Measurements from ENCODE around the gene AGBL4.

Gene AGBL4

DNA sequence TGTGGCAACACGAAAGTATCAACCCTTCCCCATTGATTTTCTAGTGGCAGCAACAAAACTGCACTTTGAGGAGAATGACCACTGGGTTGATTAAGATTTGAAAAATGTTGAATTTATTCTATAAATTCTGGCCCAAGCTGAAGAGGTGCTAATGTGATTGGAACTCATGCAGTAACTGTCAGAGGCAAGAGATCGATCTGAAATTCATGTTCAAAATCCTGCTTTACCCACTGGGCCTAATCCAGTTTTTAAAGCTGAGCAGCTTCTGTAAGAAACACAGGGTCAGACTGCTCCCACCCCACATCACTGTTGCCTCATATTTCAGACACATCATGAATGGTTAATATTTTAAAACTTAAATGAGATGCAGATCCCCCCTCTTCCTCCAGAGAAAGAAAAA lies 629.6 kb downstream of the AGBL4 start:
- TF ChIP-seq POLR2A (IDR thresholded peaks at IDR 0.05; ENCODE audit: low read depth, low read length) (no peak), POLR2AphosphoS5 (IDR thresholded peaks at IDR 0.05; ENCODE audit: low read depth, low read length) (no peak), SPI1 (IDR thresholded peaks at IDR 0.05; ENCODE audit: low read depth, low read length) (no peak), TAF1 (IDR thresholded peaks at IDR 0.05; ENCODE audit: low read depth, low read length) (no peak), POU2F2 (IDR thresholded peaks at IDR 0.05; ENCODE audit: low read depth, low read length) (no peak), PAX5 (IDR thresholded peaks at IDR 0.05; ENCODE audit: insufficient read depth, low read length, severe bottlenecking) (no peak)
- FAIRE-seq (no peak), DNase-seq (ENCODE audit: insufficient read length, low spot score) (no peak)

DNA sequence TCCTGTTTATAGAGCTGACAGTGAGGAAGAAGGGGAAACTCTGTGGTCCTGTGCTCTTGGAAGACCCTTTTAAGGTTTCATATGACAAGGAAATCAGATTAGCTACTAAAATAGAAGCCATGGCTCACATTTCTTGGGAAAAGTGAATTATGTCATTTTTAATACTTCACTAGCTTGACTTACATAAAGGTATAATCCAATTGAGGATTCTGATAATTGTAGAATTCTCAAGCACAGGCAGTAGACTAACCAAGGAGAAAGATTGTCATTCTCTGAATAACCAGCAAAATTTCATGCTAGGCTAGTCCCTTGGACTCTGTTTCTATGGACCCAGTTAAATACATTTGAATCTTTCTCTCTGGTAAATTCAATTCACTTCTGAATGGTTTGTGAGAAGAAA lies 634.1 kb downstream of the AGBL4 start:
- no peak for FAIRE-seq
- TF ChIP-seq POU2F2 (IDR thresholded peaks at IDR 0.05; ENCODE audit: low read depth, low read length) (no peak), TAF1 (IDR thresholded peaks at IDR 0.05; ENCODE audit: low read depth, low read length) (no peak), PAX5 (IDR thresholded peaks at IDR 0.05; ENCODE audit: insufficient read depth, low read length, severe bottlenecking) (no peak), POLR2A (IDR thresholded peaks at IDR 0.05; ENCODE audit: low read depth, low read length) (no peak), POLR2AphosphoS5 (IDR thresholded peaks at IDR 0.05; ENCODE audit: low read depth, low read length) (no peak), SPI1 (IDR thresholded peaks at IDR 0.05; ENCODE audit: low read depth, low read length) (no peak)
- no peak for DNase-seq (ENCODE audit: insufficient read length, low spot score)

DNA sequence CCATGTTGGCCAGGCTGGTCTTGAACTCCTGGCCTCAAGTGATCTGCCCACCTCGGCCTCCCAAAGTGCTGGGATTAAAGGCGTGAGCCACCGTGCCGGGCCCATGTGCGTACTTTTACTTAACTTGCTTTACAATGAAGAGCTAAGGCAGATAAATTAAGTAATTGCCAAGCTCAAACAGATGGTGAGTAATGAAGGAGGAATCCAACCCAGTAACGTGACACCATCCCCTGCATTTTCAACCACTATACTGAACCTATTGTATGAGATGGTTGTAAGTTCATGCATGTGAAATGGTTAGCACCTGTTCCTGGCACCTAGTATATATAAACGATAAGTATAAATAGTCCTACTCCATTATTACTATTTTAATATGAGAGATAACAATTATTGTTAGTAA lies 659.1 kb downstream of the AGBL4 start:
- DNase-seq (ENCODE audit: insufficient read length, low spot score): no peak
- TF ChIP-seq SPI1 (IDR thresholded peaks at IDR 0.05; ENCODE audit: low read depth, low read length): no peak
- TF ChIP-seq POLR2A (IDR thresholded peaks at IDR 0.05; ENCODE audit: low read depth, low read length): no peak
- TF ChIP-seq POLR2AphosphoS5 (IDR thresholded peaks at IDR 0.05; ENCODE audit: low read depth, low read length): no peak
- TF ChIP-seq POU2F2 (IDR thresholded peaks at IDR 0.05; ENCODE audit: low read depth, low read length): no peak
- TF ChIP-seq PAX5 (IDR thresholded peaks at IDR 0.05; ENCODE audit: insufficient read depth, low read length, severe bottlenecking): no peak
- TF ChIP-seq TAF1 (IDR thresholded peaks at IDR 0.05; ENCODE audit: low read depth, low read length): no peak
- FAIRE-seq: no peak

DNA sequence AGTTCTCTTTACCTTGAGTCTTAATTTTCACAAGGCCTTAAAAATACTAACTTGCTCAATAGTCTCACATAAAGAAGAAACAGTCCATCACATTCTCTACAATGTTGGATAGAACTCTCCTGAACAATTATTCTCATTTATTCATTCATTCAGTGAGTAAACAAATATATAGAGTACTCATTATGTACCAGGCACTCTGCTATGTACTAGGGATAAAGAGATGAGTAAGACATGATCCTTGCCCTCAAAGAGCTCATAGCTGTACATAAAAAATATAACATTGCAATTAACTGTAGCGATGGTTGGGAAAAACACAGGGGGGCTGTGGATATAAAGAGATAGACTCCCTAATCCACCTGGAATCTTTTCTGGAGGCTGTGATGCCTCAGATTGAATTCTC lies 660.1 kb downstream of the AGBL4 start:
- no peak for DNase-seq (ENCODE audit: insufficient read length, low spot score)
- FAIRE-seq: no peak

DNA sequence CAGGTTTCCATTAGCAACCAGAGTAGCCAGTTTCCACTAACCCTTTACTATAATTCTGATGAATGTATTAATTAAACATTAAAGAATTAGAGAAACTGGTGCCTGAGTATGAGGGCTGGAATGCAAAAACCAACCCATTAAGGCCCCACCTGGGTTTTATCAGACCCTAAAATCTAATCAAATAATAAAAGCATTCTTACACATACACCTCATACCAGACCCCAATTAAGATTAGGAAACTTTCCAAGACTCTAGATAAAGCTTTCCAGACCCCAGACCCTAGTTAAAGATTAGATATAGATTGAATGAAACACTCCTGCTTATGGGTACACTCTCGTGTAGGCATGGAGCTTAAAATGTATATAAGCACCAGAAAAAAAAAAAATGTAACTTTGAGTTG lies 665.7 kb downstream of the AGBL4 start:
- FAIRE-seq (no peak), DNase-seq (ENCODE audit: insufficient read length, low spot score) (no peak)
- TF ChIP-seq TAF1 (IDR thresholded peaks at IDR 0.05; ENCODE audit: low read depth, low read length) (no peak), POLR2AphosphoS5 (IDR thresholded peaks at IDR 0.05; ENCODE audit: low read depth, low read length) (no peak), POU2F2 (IDR thresholded peaks at IDR 0.05; ENCODE audit: low read depth, low read length) (no peak), SPI1 (IDR thresholded peaks at IDR 0.05; ENCODE audit: low read depth, low read length) (no peak), POLR2A (IDR thresholded peaks at IDR 0.05; ENCODE audit: low read depth, low read length) (no peak), PAX5 (IDR thresholded peaks at IDR 0.05; ENCODE audit: insufficient read depth, low read length, severe bottlenecking) (no peak)

More for the DNA sequence above, 660.1 kb downstream of the AGBL4 start:
- TF ChIP-seq PAX5 (IDR thresholded peaks at IDR 0.05; ENCODE audit: insufficient read depth, low read length, severe bottlenecking): no peak
- no peak for TF ChIP-seq TAF1 (IDR thresholded peaks at IDR 0.05; ENCODE audit: low read depth, low read length)
- no peak for TF ChIP-seq POLR2AphosphoS5 (IDR thresholded peaks at IDR 0.05; ENCODE audit: low read depth, low read length)
- no peak for TF ChIP-seq POLR2A (IDR thresholded peaks at IDR 0.05; ENCODE audit: low read depth, low read length)
- TF ChIP-seq SPI1 (IDR thresholded peaks at IDR 0.05; ENCODE audit: low read depth, low read length): no peak
- TF ChIP-seq POU2F2 (IDR thresholded peaks at IDR 0.05; ENCODE audit: low read depth, low read length): no peak

DNA sequence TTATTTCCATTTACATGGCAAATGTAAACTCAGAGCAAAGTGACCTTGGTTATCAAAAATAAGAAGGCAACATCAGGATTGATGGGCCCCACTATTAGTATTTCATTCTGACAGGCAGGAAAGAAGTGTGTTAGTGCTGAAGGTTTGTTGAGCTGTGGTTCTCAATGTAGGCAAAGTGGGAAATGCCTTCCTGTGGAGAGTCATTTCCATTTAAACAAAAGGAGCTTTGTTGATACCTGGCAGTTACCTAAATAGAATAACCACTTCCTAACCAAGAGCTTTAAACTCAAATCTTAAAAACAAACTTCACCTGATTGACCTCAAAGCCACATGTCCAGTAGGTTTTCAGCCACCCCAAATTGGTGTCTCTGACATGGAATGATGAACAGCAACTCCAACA lies 667.2 kb downstream of the AGBL4 start:
- DNase-seq (ENCODE audit: insufficient read length, low spot score): no peak
- no peak for FAIRE-seq
- no peak for TF ChIP-seq PAX5 (IDR thresholded peaks at IDR 0.05; ENCODE audit: insufficient read depth, low read length, severe bottlenecking)
- TF ChIP-seq SPI1 (IDR thresholded peaks at IDR 0.05; ENCODE audit: low read depth, low read length): no peak
- no peak for TF ChIP-seq POLR2A (IDR thresholded peaks at IDR 0.05; ENCODE audit: low read depth, low read length)
- no peak for TF ChIP-seq POLR2AphosphoS5 (IDR thresholded peaks at IDR 0.05; ENCODE audit: low read depth, low read length)

DNA sequence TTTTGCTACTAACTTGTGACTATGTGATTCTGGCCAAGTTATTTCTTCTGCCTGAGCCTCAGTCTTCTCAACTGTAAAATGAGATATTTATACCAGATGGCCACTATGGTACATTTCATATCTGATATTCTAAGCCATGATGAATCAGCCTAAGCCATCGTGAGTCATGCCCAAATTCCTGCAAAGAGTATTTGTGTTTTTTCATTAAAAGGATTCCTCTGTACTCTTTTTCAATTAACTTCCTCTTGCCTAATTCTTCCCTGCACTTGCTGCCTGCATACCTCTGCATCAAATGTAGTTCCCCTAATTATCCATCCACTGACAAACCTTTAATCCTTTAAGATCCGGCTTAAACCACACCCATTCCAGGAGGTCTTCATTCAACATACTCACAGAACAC lies 672.0 kb downstream of the AGBL4 start:
- FAIRE-seq (no peak), DNase-seq (ENCODE audit: insufficient read length, low spot score) (no peak)
- TF ChIP-seq POLR2AphosphoS5 (IDR thresholded peaks at IDR 0.05; ENCODE audit: low read depth, low read length) (no peak), TAF1 (IDR thresholded peaks at IDR 0.05; ENCODE audit: low read depth, low read length) (no peak), POU2F2 (IDR thresholded peaks at IDR 0.05; ENCODE audit: low read depth, low read length) (no peak), POLR2A (IDR thresholded peaks at IDR 0.05; ENCODE audit: low read depth, low read length) (no peak), SPI1 (IDR thresholded peaks at IDR 0.05; ENCODE audit: low read depth, low read length) (no peak), PAX5 (IDR thresholded peaks at IDR 0.05; ENCODE audit: insufficient read depth, low read length, severe bottlenecking) (no peak)

DNA sequence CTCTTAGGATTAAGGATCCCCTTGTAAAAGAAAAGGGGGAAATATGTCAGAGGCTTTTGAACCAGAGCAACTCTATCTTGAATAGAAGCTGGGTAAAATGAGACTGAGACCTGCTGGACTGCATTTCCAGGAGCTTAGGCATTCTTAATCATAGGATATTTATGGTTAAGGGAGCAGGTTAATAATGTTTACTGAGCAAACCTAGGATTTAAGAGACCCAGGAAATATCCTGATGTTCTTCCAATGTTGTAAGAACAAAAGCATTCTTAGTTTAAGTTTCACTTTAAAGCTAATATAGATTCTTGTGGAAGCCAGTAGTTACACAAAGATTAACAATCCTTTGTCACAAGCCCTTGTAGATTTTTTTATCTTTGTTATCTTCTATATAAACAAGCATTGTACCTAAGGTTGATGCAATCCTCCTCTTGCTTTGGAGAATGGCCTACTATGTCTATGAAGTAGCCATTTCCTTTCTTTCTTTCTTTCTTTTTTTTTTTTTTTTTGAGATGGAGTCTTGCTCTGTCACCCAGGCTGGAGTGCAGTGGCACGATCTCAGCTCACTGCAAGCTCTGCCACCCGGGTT lies 676.9 kb downstream of the AGBL4 start:
- no peak for TF ChIP-seq POLR2A (IDR thresholded peaks at IDR 0.05; ENCODE audit: low read depth, low read length)
- no peak for TF ChIP-seq SPI1 (IDR thresholded peaks at IDR 0.05; ENCODE audit: low read depth, low read length)
- no peak for TF ChIP-seq PAX5 (IDR thresholded peaks at IDR 0.05; ENCODE audit: insufficient read depth, low read length, severe bottlenecking)
- TF ChIP-seq TAF1 (IDR thresholded peaks at IDR 0.05; ENCODE audit: low read depth, low read length): no peak
- no peak for TF ChIP-seq POU2F2 (IDR thresholded peaks at IDR 0.05; ENCODE audit: low read depth, low read length)
- no peak for TF ChIP-seq POLR2AphosphoS5 (IDR thresholded peaks at IDR 0.05; ENCODE audit: low read depth, low read length)
- DNase-seq (ENCODE audit: insufficient read length, low spot score) (no peak), FAIRE-seq (no peak)

DNA sequence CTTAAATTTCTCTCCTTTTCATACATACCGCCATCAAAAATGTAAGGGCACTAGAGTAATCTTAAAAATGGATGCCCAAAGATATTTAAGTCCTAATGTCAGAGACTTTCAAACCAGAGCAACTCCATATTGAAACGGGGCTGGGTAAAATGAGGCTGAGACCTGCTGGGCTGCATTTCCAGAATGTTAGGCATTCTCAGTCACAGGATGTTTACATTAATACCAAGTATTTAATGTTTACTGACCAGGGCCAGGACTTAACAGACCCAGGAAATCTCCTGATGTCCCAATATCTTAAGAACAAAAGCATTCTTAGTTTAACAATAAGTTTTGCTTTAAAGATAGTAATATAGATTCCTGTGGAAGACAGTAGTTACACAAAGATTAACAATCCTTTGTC lies 683.2 kb downstream of the AGBL4 start:
- DNase-seq (ENCODE audit: insufficient read length, low spot score) (no peak), FAIRE-seq (no peak)
- TF ChIP-seq PAX5 (IDR thresholded peaks at IDR 0.05; ENCODE audit: insufficient read depth, low read length, severe bottlenecking) (no peak), POLR2AphosphoS5 (IDR thresholded peaks at IDR 0.05; ENCODE audit: low read depth, low read length) (no peak), SPI1 (IDR thresholded peaks at IDR 0.05; ENCODE audit: low read depth, low read length) (no peak), TAF1 (IDR thresholded peaks at IDR 0.05; ENCODE audit: low read depth, low read length) (no peak), POLR2A (IDR thresholded peaks at IDR 0.05; ENCODE audit: low read depth, low read length) (no peak), POU2F2 (IDR thresholded peaks at IDR 0.05; ENCODE audit: low read depth, low read length) (no peak)

DNA sequence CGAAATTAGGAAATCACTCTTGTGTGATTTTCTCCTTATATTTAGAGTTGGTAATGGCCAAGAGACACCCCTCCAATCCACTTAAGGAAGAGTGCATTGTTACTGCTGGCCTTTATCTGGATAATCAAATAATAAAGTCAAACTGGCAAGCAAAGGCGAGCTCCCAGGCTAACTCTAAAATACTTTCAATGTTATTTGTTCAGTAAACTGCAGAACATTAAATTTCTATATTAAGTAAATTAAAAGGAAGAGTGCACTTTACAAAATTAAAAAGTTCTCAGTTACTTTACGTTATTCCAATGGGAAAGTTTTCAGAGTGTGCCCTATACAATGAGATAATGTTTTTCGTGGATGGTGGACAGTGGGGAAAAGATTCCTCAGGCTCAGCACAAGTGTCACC lies 684.7 kb downstream of the AGBL4 start:
- no peak for TF ChIP-seq POU2F2 (IDR thresholded peaks at IDR 0.05; ENCODE audit: low read depth, low read length)
- TF ChIP-seq PAX5 (IDR thresholded peaks at IDR 0.05; ENCODE audit: insufficient read depth, low read length, severe bottlenecking): no peak
- no peak for TF ChIP-seq POLR2AphosphoS5 (IDR thresholded peaks at IDR 0.05; ENCODE audit: low read depth, low read length)
- no peak for TF ChIP-seq POLR2A (IDR thresholded peaks at IDR 0.05; ENCODE audit: low read depth, low read length)
- TF ChIP-seq TAF1 (IDR thresholded peaks at IDR 0.05; ENCODE audit: low read depth, low read length): no peak
- no peak for TF ChIP-seq SPI1 (IDR thresholded peaks at IDR 0.05; ENCODE audit: low read depth, low read length)

More for the DNA sequence above, 684.7 kb downstream of the AGBL4 start:
- DNase-seq (ENCODE audit: insufficient read length, low spot score) (no peak), FAIRE-seq (no peak)
